Measurements from ENCODE around the gene BUD23.

- no peak for TF ChIP-seq CTCF (IDR thresholded peaks at IDR 0.05; ENCODE audit: borderline replicate concordance, extremely low read depth, low read length, poor library complexity, severe bottlenecking)
- no peak for TF ChIP-seq EZH2 (IDR thresholded peaks at IDR 0.05; ENCODE audit: borderline replicate concordance, low read depth, low read length, severe bottlenecking)
Measured at GRCh38 chr7:73650524-73650923, 32.9 kb upstream of the BUD23 start.

All from DND-41 (cell line).